Left lung (tissue), 10 donors: ENCODE data around the gene ROGDI. TPM values are rescaled to one million over a fixed set of nuclear protein-coding genes. Genes with fewer than 3 reads are reported as not detected.
A peak's percentile ranks its signal among the peaks of the same experiment; 100 is the strongest.

Source experiments
- ATAC-seq: fragments of 200-7000 bp; cut with Tn5 transposase; one replicate; pipeline ENCODE4 v1.9.1; 2020; ENCODE audit warnings: moderate library complexity
- DNase-seq, 4 donors: peaks; one replicate each; pipeline ENCODE4 v3.0.0-alpha.2; 2013 to 2020
- H3K27ac ChIP-seq, 2 donors: fragments of 200-600 bp; sonication (generic) in 1 of 2; one replicate each; pipeline versions ENCODE4 v1.5.0 to v1.8.0; 2020 to 2021
- H3K27me3 ChIP-seq, 2 donors: fragments of 200-600 bp; sonication (generic) in 1 of 2; one replicate each; pipeline versions ENCODE4 v1.5.0 to v1.8.0; 2020 to 2021
- H3K36me3 ChIP-seq, 2 donors: fragments of 200-600 bp; sonication (generic) in 1 of 2; one replicate each; pipeline versions ENCODE4 v1.5.0 to v1.8.0; 2020 to 2021
- H3K4me1 ChIP-seq, 2 donors: fragments of 200-600 bp; one replicate each; pipeline ENCODE4 v1.8.0; 2021
- H3K4me3 ChIP-seq, 2 donors: fragments of 200-600 bp; sonication (generic) in 1 of 2; one replicate each; pipeline versions ENCODE4 v1.5.0 to v1.8.0; 2020 to 2021; ENCODE audit warnings: mild to moderate bottlenecking in 1 of 2
- H3K9me3 ChIP-seq, 2 donors: fragments of 200-600 bp; sonication (generic) in 1 of 2; one replicate each; pipeline versions ENCODE4 v1.5.0 to v1.8.0; 2020 to 2021
- CTCF ChIP-seq, 2 donors: fragments of 200-600 bp; sonication (generic) in 1 of 2; IDR thresholded peaks; one replicate each; pipeline versions ENCODE4 v1.5.0 to v1.8.0; 2021; ENCODE audit warnings: antibody characterized with exemption in 2 of 2
- intact Hi-C, 2 donors: fragments of 100-400 bp; cut with DNase I; formaldehyde crosslinking; loops; one replicate each; pipeline versions ENCODE4 v1.11.2 to v1.14.2; 2022
- polyA plus RNA-seq, 6 donors: library from polyadenylated mRNA; unstranded; fragments of 120-200 nt; gene quantifications; one replicate each; pipeline ENCODE4 v1.2.1, GENCODE V29; 2013; ENCODE audit not compliant: insufficient read length in 6 of 6
- total RNA-seq, 2 donors: library from RNA; stranded (reverse); fragmentation: NEBNext Ultra II Directional; extraction: Animal tissue kit (Norgen Biotek cat#: 25700); gene quantifications; one replicate each; pipeline ENCODE4 v1.2.1, GENCODE V29; 2021
- donor health status: DM: no; HTN: yes; CAD: no.
- donor health status: DM: no; HTN: no; CAD: no.

Gene ROGDI
- total and polyA plus RNA-seq, 8 donors: 15.7 to 46.4 (median 30.3) TPM

- Histone ChIP-seq H3K4me1 (peaks cover 0 to 6% of the 10 kb centered on the region in 2 donors), H3K9me3 (no peaks in the 10 kb centered on the region), H3K27me3 (no peaks in the 10 kb centered on the region), H3K4me3 (peak within 1 kb of the TSS in 1 of 2 donors; percentile 26), H3K27ac (no peak within 1 kb of the TSS), H3K36me3 (peaks cover 0 to 39% of the 10 kb centered on the region in 2 donors)
- intact Hi-C loops: no loop called here
- ATAC-seq: peak; percentile 91
- peak in 1 of 4 donors; percentile 85 for DNase-seq
- TF ChIP-seq CTCF (IDR thresholded peaks at IDR 0.05): no peak
Observed at GRCh38 chr16:4795181-4795827, 7.1 kb downstream of the ROGDI start, which contains the start of gene SMIM22. SMIM22 (plus strand) TSS chr16:4795369; CDS start chr16:4795735, 366 bp downstream.

- intact Hi-C loops: no loop called here
- TF ChIP-seq CTCF (IDR thresholded peaks at IDR 0.05): no peak
- no peak for ATAC-seq
Observed at GRCh38 chr16:4792951-4793513, 9.4 kb downstream of the ROGDI start.

GRCh38 chr16:4790871-4791270 is 11.6 kb downstream of the ROGDI start:
- Histone ChIP-seq H3K4me1 (no peaks in the 10 kb centered on the region), H3K27ac (no peak overlapping the region), H3K9me3 (no peaks in the 10 kb centered on the region), H3K27me3 (no peaks in the 10 kb centered on the region), H3K4me3 (no peak overlapping the region), H3K36me3 (peaks cover 0 to 5% of the 10 kb centered on the region in 2 donors)
- DNase-seq (no peak), ATAC-seq (no peak)
- intact Hi-C loops: no loop called here
- TF ChIP-seq CTCF (IDR thresholded peaks at IDR 0.05): no peak

More at GRCh38 chr16:4792951-4793513, 9.4 kb downstream of the ROGDI start:
- Histone ChIP-seq H3K27ac (no peak overlapping the region), H3K4me1 (no peaks in the 10 kb centered on the region), H3K4me3 (no peak overlapping the region), H3K27me3 (no peaks in the 10 kb centered on the region), H3K36me3 (peaks cover 0 to 23% of the 10 kb centered on the region in 2 donors), H3K9me3 (no peaks in the 10 kb centered on the region)
- no peak for DNase-seq

GRCh38 chr16:4790261-4790660 is 12.2 kb downstream of the ROGDI start:
- ATAC-seq (no peak), DNase-seq (peak in 1 of 4 donors; percentile 10)
- Histone ChIP-seq H3K36me3 (no peaks in the 10 kb centered on the region), H3K9me3 (no peaks in the 10 kb centered on the region), H3K4me3 (no peak overlapping the region), H3K4me1 (no peaks in the 10 kb centered on the region), H3K27me3 (no peaks in the 10 kb centered on the region), H3K27ac (no peak overlapping the region)
- intact Hi-C loops: no loop called here
- no peak for TF ChIP-seq CTCF (IDR thresholded peaks at IDR 0.05)

GRCh38 chr16:4788910-4789309 is 13.5 kb downstream of the ROGDI start:
- Histone ChIP-seq H3K27me3 (no peaks in the 10 kb centered on the region), H3K9me3 (no peaks in the 10 kb centered on the region), H3K36me3 (no peaks in the 10 kb centered on the region), H3K27ac (no peak overlapping the region), H3K4me3 (no peak overlapping the region), H3K4me1 (no peaks in the 10 kb centered on the region)
- peak in 1 of 4 donors; percentile 9 for DNase-seq
- intact Hi-C loops: no loop called here
- TF ChIP-seq CTCF (IDR thresholded peaks at IDR 0.05): no peak
- ATAC-seq: no peak
